Heart left ventricle (tissue), 16 donors: ENCODE data around the gene IGF1R. TPM values are rescaled to one million over a fixed set of nuclear protein-coding genes. Genes with fewer than 3 reads are reported as not detected.

Experiments
- ATAC-seq, 4 donors: fragments of 200-7000 bp; cut with Tn5 transposase; one replicate each; pipeline ENCODE4 v1.9.1; 2020 to 2022; ENCODE audit warnings: moderate library complexity in 4 of 4, mild to moderate bottlenecking in 3 of 4, moderate number of reproducible peaks in 1 of 4
- DNase-seq, 5 donors: peaks; one replicate each; pipeline ENCODE4 v3.0.0-alpha.2; 2020
- H3K27ac ChIP-seq, 12 donors: fragments of 200-600 bp; sonication (generic) in 4 of 12; one replicate each; pipeline versions ENCODE4 v1.5.0 to v1.8.0; 2016 to 2022; ENCODE audit warnings: mild to moderate bottlenecking in 2 of 12
- H3K27me3 ChIP-seq, 9 donors: fragments of 200-600 bp; sonication (generic) in 2 of 9; one replicate each; pipeline versions ENCODE4 v1.5.1 to v1.8.0; 2016 to 2022; ENCODE audit warnings: mild to moderate bottlenecking in 3 of 9
- H3K36me3 ChIP-seq, 9 donors: fragments of 200-600 bp; sonication (generic) in 2 of 9; one replicate each; pipeline versions ENCODE4 v1.5.0 to v1.8.0; 2018 to 2022; ENCODE audit warnings: mild to moderate bottlenecking in 2 of 9
- H3K4me1 ChIP-seq, 12 donors: fragments of 200-600 bp; sonication (generic) in 4 of 12; one replicate each; pipeline versions ENCODE4 v1.5.0 to v1.8.0; 2016 to 2022; ENCODE audit warnings: mild to moderate bottlenecking in 3 of 12
- H3K4me3 ChIP-seq, 12 donors: fragments of 200-600 bp; sonication (generic) in 4 of 12; one replicate each; pipeline versions ENCODE4 v1.5.0 to v1.8.0; 2017 to 2022; ENCODE audit warnings: mild to moderate bottlenecking in 9 of 12, moderate library complexity in 4 of 12
- H3K9me3 ChIP-seq, 12 donors: fragments of 200-600 bp; sonication (generic) in 4 of 12; one replicate each; pipeline versions ENCODE4 v1.5.0 to v1.8.0; 2016 to 2022; ENCODE audit warnings: mild to moderate bottlenecking in 1 of 12
- POLR2A ChIP-seq, 2 donors: fragments of 450-650 bp; IDR thresholded peaks; one replicate each; pipeline ENCODE4 v1.6.1; 2017; ENCODE audit warnings: antibody characterized with exemption in 2 of 2, mild to moderate bottlenecking in 2 of 2, moderate library complexity in 2 of 2
- WGBS, 4 donors: extraction: QIAGEN DNeasy Blood & Tissue Kit in 2 of 4; methylation state at CpG; one replicate each; pipeline versions ENCODE4 v1.1.5 to v1.1.7; 2013 to 2018; 5-methylcytosine and 5-hydroxymethylcytosine counted together
- intact Hi-C, 10 donors: fragments of 100-400 bp; cut with DNase I; formaldehyde crosslinking; loops; one replicate each; pipeline versions ENCODE4 v1.11.1 to v1.14.2; 2022
- polyA plus RNA-seq, 2 donors: library from polyadenylated mRNA; stranded (reverse); fragments of 200-250 nt; gene quantifications; one replicate each; pipeline ENCODE4 v1.2.3, GENCODE V29; 2013
- total RNA-seq, 9 donors: library from RNA; depleted of rRNA in 2 of 9; stranded (reverse); fragments of >200 nt in 2 of 9; fragmentation: NEBNext Ultra II Directional in 3 of 9; extraction: Animal tissue kit (Norgen Biotek cat#: 25700) in 3 of 9; gene quantifications; one replicate each; pipeline versions ENCODE4 v1.1.0 to v1.2.4, GENCODE V29; 2016 to 2023
- TF ChIP-seq, protein P1 (sequence below), 12 donors: fragments of 200-600 bp; sonication (generic) in 4 of 12; IDR thresholded peaks; one replicate each; pipeline versions ENCODE4 v1.5.0 to v1.8.0; 2018 to 2022; ENCODE audit warnings: antibody characterized with exemption in 12 of 12, mild to moderate bottlenecking in 5 of 12
- donor health status: ischemic (EF 13 %, LVEDD 7.1; RV severe dilation, severe dysfunction).
- donor health status: healthy with polysubstance abuse.
- donor health status: DM: no; HTN: yes; CAD: no.
- donor health status: DM: no; HTN: no; CAD: no.
- donor health status: ischemic (EF 25% LVEDD 6.9; RV normal size, moderate dysfunction).
- donor health status: ischemic (EF 25% LVEDD 5.7; RV mildly dilated, moderate dysfunction).
- donor health status: healthy.
- donor health status: DM: yes; HTN: yes; CAD: no.
- donor health status: ischemic (EF 35%, LVEDD 5.7; RV mildly dilated, moderate dysfunction).
- donor health status: nonischemic (EF 11% LVEDD 7.7; RV severe dilation, severe dysfunction).
- donor health status: DM: yes; HTN: yes; CAD: no.
- donor health status: PGD.
- donor health status: ischemic (EF 29% LVEDD 5.4; RV normal size, mild dysfunction).
- donor health status: nonischemic (EF 23%, LVEDD 6.1; RV moderate dilation, normal function).

The IGF1R gene
- total and polyA plus RNA-seq, 11 donors = 7.4 to 93.1 (median 40.5) TPM

- peak; percentile 15 to 55 (median 34) for ATAC-seq
- Histone ChIP-seq H3K36me3 (no peaks in the 10 kb centered on the region), H3K4me1 (peaks cover 0 to 61% (median 33%) of the 10 kb centered on the region in 12 donors), H3K27ac (peak overlapping the region in 8 of 12 donors; percentile 13 to 67 (median 35)), H3K4me3 (no peak overlapping the region), H3K27me3 (no peaks in the 10 kb centered on the region), H3K9me3 (no peaks in the 10 kb centered on the region)
- intact Hi-C loops = loop anchor here in 8 of 10 donors (2.0 to 10.0 kb wide), 18 partner anchors 41 to 299 kb away; partner anchors contain the start of gene IGF1R (in 1 of the 8)
- no peak for TF ChIP-seq POLR2A (IDR thresholded peaks at IDR 0.05)
- DNase-seq = no peak
- WGBS, 4 donors = 59 to 92% (median 86%) methylated on average over 2 to 3 of the region's 3 CpGs
Observed at GRCh38 chr15:98778263-98778959, 130.1 kb downstream of the IGF1R start.

GRCh38 chr15:98778960-98779359 lies 130.6 kb downstream of the IGF1R start:
- H3K4me1 ChIP-seq = peaks cover 0 to 56% (median 32%) of the 10 kb centered on the region in 12 donors
- ATAC-seq (peak in 2 of 4 donors; percentile 21 to 65), DNase-seq (no peak)
- peak overlapping the region in 8 of 12 donors; percentile 13 to 67 (median 35) for H3K27ac ChIP-seq
- H3K4me3 ChIP-seq = no peak overlapping the region
- no peaks in the 10 kb centered on the region for H3K36me3 ChIP-seq
- intact Hi-C loops = loop anchor here in 8 of 10 donors (2.0 to 10.0 kb wide), 18 partner anchors 42 to 298 kb away; partner anchors contain the start of gene IGF1R (in 1 of the 8)
- H3K27me3 ChIP-seq = no peaks in the 10 kb centered on the region
- no peaks in the 10 kb centered on the region for H3K9me3 ChIP-seq
- TF ChIP-seq, protein P1, sequence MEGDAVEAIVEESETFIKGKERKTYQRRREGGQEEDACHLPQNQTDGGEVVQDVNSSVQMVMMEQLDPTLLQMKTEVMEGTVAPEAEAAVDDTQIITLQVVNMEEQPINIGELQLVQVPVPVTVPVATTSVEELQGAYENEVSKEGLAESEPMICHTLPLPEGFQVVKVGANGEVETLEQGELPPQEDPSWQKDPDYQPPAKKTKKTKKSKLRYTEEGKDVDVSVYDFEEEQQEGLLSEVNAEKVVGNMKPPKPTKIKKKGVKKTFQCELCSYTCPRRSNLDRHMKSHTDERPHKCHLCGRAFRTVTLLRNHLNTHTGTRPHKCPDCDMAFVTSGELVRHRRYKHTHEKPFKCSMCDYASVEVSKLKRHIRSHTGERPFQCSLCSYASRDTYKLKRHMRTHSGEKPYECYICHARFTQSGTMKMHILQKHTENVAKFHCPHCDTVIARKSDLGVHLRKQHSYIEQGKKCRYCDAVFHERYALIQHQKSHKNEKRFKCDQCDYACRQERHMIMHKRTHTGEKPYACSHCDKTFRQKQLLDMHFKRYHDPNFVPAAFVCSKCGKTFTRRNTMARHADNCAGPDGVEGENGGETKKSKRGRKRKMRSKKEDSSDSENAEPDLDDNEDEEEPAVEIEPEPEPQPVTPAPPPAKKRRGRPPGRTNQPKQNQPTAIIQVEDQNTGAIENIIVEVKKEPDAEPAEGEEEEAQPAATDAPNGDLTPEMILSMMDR (IDR thresholded peaks at IDR 0.05) = no peak
- no peak for TF ChIP-seq POLR2A (IDR thresholded peaks at IDR 0.05)
- WGBS, 4 donors = 58 to 66% (median 61%) methylated on average over 4 of the region's 4 CpGs

DNA sequence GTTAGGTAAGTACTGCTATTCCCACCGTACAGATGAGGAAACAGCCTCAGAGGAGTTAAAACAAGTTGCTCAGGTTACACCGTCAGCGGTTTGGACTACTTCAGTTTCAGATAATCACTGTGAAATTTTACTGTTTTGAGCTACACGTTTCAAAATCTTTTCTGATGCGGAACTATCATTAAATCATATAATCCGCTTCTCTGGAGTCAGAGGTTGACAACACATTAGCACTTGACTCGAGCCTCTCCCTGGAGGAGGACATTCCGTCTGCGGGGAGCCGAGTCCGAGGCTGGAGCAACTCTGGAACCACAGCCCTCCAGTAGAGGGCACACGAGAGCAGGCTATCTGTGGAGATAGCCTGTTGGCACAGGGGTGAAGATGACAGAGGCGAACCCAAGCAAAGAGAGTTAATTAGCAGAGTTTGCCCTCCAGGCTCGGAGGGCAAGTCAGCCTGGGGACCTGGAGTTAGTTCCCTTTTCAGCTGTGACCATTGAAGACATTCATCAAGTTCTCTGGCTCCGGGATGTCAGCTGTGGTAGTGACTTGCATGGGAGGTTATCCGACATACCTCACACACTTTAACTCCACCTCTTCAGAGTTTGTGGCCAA lies 131.2 kb downstream of the IGF1R start:
- Histone ChIP-seq H3K4me1 (peaks cover 0 to 53% (median 30%) of the 10 kb centered on the region in 12 donors), H3K4me3 (no peak overlapping the region), H3K9me3 (no peaks in the 10 kb centered on the region), H3K36me3 (no peaks in the 10 kb centered on the region), H3K27me3 (no peaks in the 10 kb centered on the region), H3K27ac (peak overlapping the region in 7 of 12 donors; percentile 13 to 67 (median 30))
- DNase-seq (peak; percentile 73 to 89 (median 83)), ATAC-seq (peak; percentile 68 to 91 (median 88))
- intact Hi-C loops = loop anchor here in 9 of 10 donors (2.0 to 10.0 kb wide), 20 partner anchors 42 to 298 kb away; partner anchors contain the start of gene IGF1R (in 1 of the 9)
- TF ChIP-seq, protein P1 (IDR thresholded peaks at IDR 0.05) = peak; percentile 81 to 95 (median 92)
- no peak for TF ChIP-seq POLR2A (IDR thresholded peaks at IDR 0.05)
- WGBS, 4 donors = 24 to 34% (median 30%) methylated on average over 16 of the region's 16 CpGs

GRCh38 chr15:98781838-98782237 lies 133.5 kb downstream of the IGF1R start:
- Histone ChIP-seq H3K4me3 (no peak overlapping the region), H3K27me3 (no peaks in the 10 kb centered on the region), H3K36me3 (no peaks in the 10 kb centered on the region), H3K9me3 (no peaks in the 10 kb centered on the region), H3K4me1 (peaks cover 0 to 53% (median 34%) of the 10 kb centered on the region in 12 donors), H3K27ac (no peak overlapping the region)
- ATAC-seq (no peak), DNase-seq (no peak)
- TF ChIP-seq, protein P1 (IDR thresholded peaks at IDR 0.05) = no peak
- no peak for TF ChIP-seq POLR2A (IDR thresholded peaks at IDR 0.05)
- intact Hi-C loops = loop anchor here in 4 of 10 donors (2.0 to 10.0 kb wide), 4 partner anchors 65 to 283 kb away; no protein-coding TSS in a partner anchor
- 94 to 100% (median 98%) methylated on average over 1 of the region's 1 CpG for WGBS, 4 donors
